GM23338 (cell line): ENCODE measurements around the gene ASB15. TPM values are rescaled to one million over a fixed set of nuclear protein-coding genes. Genes with fewer than 3 reads are reported as not detected.

Experiments used
- ATAC-seq: fragments of 200-7000 bp; cut with Tn5 transposase; 3 replicates; pipeline ENCODE4 v1.9.1; 2020
- DNase-seq: peaks from one replicate; pipeline ENCODE4 v3.0.0-alpha.2; 2015; ENCODE audit warnings: low spot score
- H2AFZ ChIP-seq: fragments of 200-600 bp; sonication (generic); 2 replicates; pipeline ENCODE4 v1.8.0; 2016; ENCODE audit warnings: antibody characterized with exemption, mild to moderate bottlenecking, moderate library complexity
- H3F3A ChIP-seq: fragments of 200-600 bp; sonication (generic); replicated peaks from 2 replicates; pipeline ENCODE4 v1.8.0; 2017; ENCODE audit warnings: antibody characterized with exemption, mixed run types, low read depth
- H3K27ac ChIP-seq: fragments of 200-600 bp; sonication (generic); 2 replicates; pipeline ENCODE4 v1.6.1; 2016; ENCODE audit warnings: low read depth
- H3K27me3 ChIP-seq: fragments of 200-600 bp; sonication (generic); 2 replicates; pipeline ENCODE4 v1.8.0; 2016; ENCODE audit warnings: mild to moderate bottlenecking, mixed run types, moderate library complexity; ENCODE audit not compliant: insufficient read depth
- H3K36me3 ChIP-seq: fragments of 200-600 bp; sonication (generic); 2 replicates; pipeline ENCODE4 v1.8.0; 2016; ENCODE audit warnings: mild to moderate bottlenecking; ENCODE audit not compliant: insufficient read depth
- H3K4me1 ChIP-seq: fragments of 200-600 bp; sonication (generic); 2 replicates; pipeline ENCODE4 v1.8.0; 2016; ENCODE audit warnings: mild to moderate bottlenecking, moderate library complexity; ENCODE audit not compliant: insufficient read depth
- H3K4me2 ChIP-seq: fragments of 200-600 bp; sonication (generic); 2 replicates; pipeline ENCODE4 v1.7.1; 2017; ENCODE audit warnings: mixed run types
- H3K4me3 ChIP-seq: fragments of 200-600 bp; sonication (generic); 2 replicates; pipeline ENCODE4 v1.6.1; 2016; ENCODE audit warnings: mixed run types
- H3K79me2 ChIP-seq: fragments of 200-600 bp; sonication (generic); replicated peaks from 2 replicates; pipeline ENCODE4 v1.8.0; 2017; ENCODE audit warnings: mild to moderate bottlenecking; ENCODE audit not compliant: insufficient read depth
- H3K9me2 ChIP-seq: fragments of 200-600 bp; sonication (generic); 2 replicates; pipeline ENCODE4 v1.8.0; 2017; ENCODE audit not compliant: insufficient read depth
- H4K20me1 ChIP-seq: fragments of 200-600 bp; sonication (generic); replicated peaks from 2 replicates; pipeline ENCODE4 v1.8.0; 2017; ENCODE audit warnings: mild to moderate bottlenecking; ENCODE audit not compliant: insufficient read depth
- H3K27ac Mint-ChIP-seq: 2 replicates; pipeline ENCODE4 v1.8.0; 2020; ENCODE audit warnings: inconsistent platforms, mild to moderate bottlenecking, moderate library complexity, mixed read lengths
- H3K27me3 Mint-ChIP-seq: 3 replicates; pipeline ENCODE4 v1.8.0; 2022; ENCODE audit warnings: low read depth, mild to moderate bottlenecking, moderate library complexity, mixed read lengths, inconsistent platforms; ENCODE audit not compliant: insufficient read depth, poor library complexity
- H3K36me3 Mint-ChIP-seq: 3 replicates; pipeline ENCODE4 v1.8.0; 2021; ENCODE audit warnings: low read depth, mild to moderate bottlenecking, inconsistent platforms, moderate library complexity, mixed read lengths
- H3K4me1 Mint-ChIP-seq: 3 replicates; pipeline ENCODE4 v1.8.0; 2020; ENCODE audit warnings: mild to moderate bottlenecking, inconsistent platforms, mixed read lengths
- H3K4me3 Mint-ChIP-seq: 3 replicates; pipeline ENCODE4 v1.8.0; 2021; ENCODE audit warnings: moderate library complexity, mild to moderate bottlenecking, inconsistent platforms, mixed read lengths
- H3K9me3 Mint-ChIP-seq: 3 replicates; pipeline ENCODE4 v1.8.0; 2020; ENCODE audit warnings: moderate library complexity, mild to moderate bottlenecking, inconsistent platforms, mixed read lengths
- ETS1 ChIP-seq: IDR thresholded peaks from 2 replicates; pipeline ENCODE4 v1.6.1; 2016; ENCODE audit warnings: antibody characterized with exemption
- ZNF462 ChIP-seq: fragments of 250-450 bp; sonication (Bioruptor Pico); IDR thresholded peaks from 2 replicates; pipeline ENCODE4 v1.5.0; 2020; ENCODE audit warnings: mild to moderate bottlenecking, moderate library complexity
- polyA plus RNA-seq: library from polyadenylated mRNA; unstranded; fragments of >200 nt; fragmentation: Nextera tagmentation; extraction: Ambion mirVana; gene quantifications from 2 replicates; pipeline ENCODE4 v1.2.1, GENCODE V29; 2016
- total RNA-seq: library from RNA; depleted of rRNA; stranded (reverse); fragments of >200 nt; shearing (Covaris generic); gene quantifications from 2 replicates; pipeline ENCODE4 v1.2.3, GENCODE V29; 2014

The ASB15 gene
- total and polyA plus RNA-seq, 2 experiments from 2014 or later = not detected

- TF ChIP-seq ZNF462 (CRISPR knock-in tag) = no peak
These were observed 55.1 kb downstream of the ASB15 start (continued) for GRCh38 chr7:123656544-123657303.

GRCh38 chr7:123657304-123657685 lies 55.7 kb downstream of the ASB15 start:
- no peaks in the 10 kb centered on the region for H3K36me3 ChIP-seq
- H3K4me1 ChIP-seq = peaks cover 16% of the 10 kb centered on the region; the same call in 1 of the 2 replicates
- no peak overlapping the region for H2AFZ ChIP-seq
- H3K27ac ChIP-seq = no peak overlapping the region
- no peak for ATAC-seq
- no peak for DNase-seq
- H3K27me3 ChIP-seq = no peaks in the 10 kb centered on the region
- peaks cover 7% of the 10 kb centered on the region for H3K9me2 ChIP-seq
- H4K20me1 ChIP-seq = no peaks in the 10 kb centered on the region
- peaks cover 14% of the 10 kb centered on the region for H3K4me1 Mint-ChIP-seq
- H3K4me3 Mint-ChIP-seq = no peak overlapping the region
- H3K27ac Mint-ChIP-seq = no peak overlapping the region
- no peaks in the 10 kb centered on the region for H3K9me3 Mint-ChIP-seq
- H3K27me3 Mint-ChIP-seq = peaks cover 3% of the 10 kb centered on the region
- no peaks in the 10 kb centered on the region for H3K79me2 ChIP-seq
- no peaks in the 10 kb centered on the region; the same call in 2 of the 3 replicates for H3K36me3 Mint-ChIP-seq
- no peak overlapping the region for H3K4me2 ChIP-seq
- no peaks in the 10 kb centered on the region for H3F3A ChIP-seq
- H3K4me3 ChIP-seq = no peak overlapping the region
- TF ChIP-seq ETS1 (no peak), ZNF462 (CRISPR knock-in tag) (no peak)
